K562 (cell line): Measurements from ENCODE around the gene H2AZ2. TPM values are rescaled to one million over a fixed set of nuclear protein-coding genes. Genes with fewer than 3 reads are reported as not detected.

Experiments
- ETS2 ChIP-seq: IDR thresholded peaks from 2 replicates; pipeline ENCODE4 v1.6.1; 2016; ENCODE audit warnings: borderline replicate concordance, missing genetic modification characterization, mild to moderate bottlenecking, moderate library complexity, missing compliant biosample characterization; ENCODE audit not compliant: poor library complexity, severe bottlenecking
- FUS ChIP-seq: fragments of 200-400 bp; formaldehyde crosslinking; optimal IDR thresholded peaks from 2 replicates; pipeline ENCODE3; 2017; ENCODE audit warnings: low read depth, low read length
- MECOM ChIP-seq: fragments of 250-450 bp; sonication (Bioruptor Pico); IDR thresholded peaks from 2 replicates; pipeline ENCODE4 v1.8.0; 2022; ENCODE audit warnings: inconsistent platforms
- RBM15 ChIP-seq: fragments of 200-400 bp; formaldehyde crosslinking; IDR thresholded peaks from 2 replicates; pipeline ENCODE4 v1.6.1; 2018; ENCODE audit warnings: mild to moderate bottlenecking, low read length, moderate library complexity; ENCODE audit not compliant: insufficient read depth
- SMAD4 ChIP-seq: fragments of 250-450 bp; sonication (Bioruptor Pico); conservative IDR thresholded peaks from 2 replicates; pipeline ENCODE4 v1.8.0; 2021; ENCODE audit warnings: inconsistent platforms, mild to moderate bottlenecking, moderate library complexity
- SMARCE1 ChIP-seq: fragments of 450-650 bp; IDR thresholded peaks from 2 replicates; pipeline ENCODE4 v1.7.1; 2016; ENCODE audit warnings: mild to moderate bottlenecking
- ZBED1 ChIP-seq: IDR thresholded peaks from 2 replicates; pipeline ENCODE4 v1.6.1; 2014
- ZBTB17 ChIP-seq: fragments of 450-650 bp; formaldehyde crosslinking; IDR thresholded peaks from 2 replicates; pipeline ENCODE4 v1.4.0; 2020; ENCODE audit warnings: mild to moderate bottlenecking
- ZC3H11A ChIP-seq: IDR thresholded peaks from 2 replicates; pipeline ENCODE4 v1.6.1; 2012; ENCODE audit warnings: low read depth, low read length, improper control_type of control experiment
- ZNF217 ChIP-seq: sonication (generic); formaldehyde crosslinking; IDR thresholded peaks from 2 replicates; pipeline ENCODE4 v1.8.0; 2022; ENCODE audit warnings: mild to moderate bottlenecking, missing genetic modification reagents
- ZNF347 ChIP-seq: fragments of 450-650 bp; formaldehyde crosslinking; IDR thresholded peaks from 2 replicates; pipeline ENCODE4 v1.4.0; 2020; ENCODE audit warnings: low read depth, mild to moderate bottlenecking, moderate library complexity
- ZNF717 ChIP-seq: fragments of 250-450 bp; sonication (Bioruptor Pico); IDR thresholded peaks from 2 replicates; pipeline ENCODE4 v1.5.0; 2021
- ZNF766 ChIP-seq: fragments of 200-800 bp; sonication (Bioruptor generic); conservative IDR thresholded peaks from 2 replicates; pipeline ENCODE4 v1.6.1; 2016; ENCODE audit warnings: missing genetic modification characterization, missing compliant biosample characterization
- ZNF830 ChIP-seq: fragments of 250-450 bp; sonication (Bioruptor Pico); IDR thresholded peaks from 2 replicates; pipeline ENCODE4 v1.5.0; 2021; ENCODE audit warnings: mild to moderate bottlenecking
- polyA plus RNA-seq, 8 experiments: library from polyadenylated mRNA; depleted of rRNA in 4 of 8; stranded (reverse) in 5 of 8; unstranded in 3 of 8; fragments of >200 nt; fragmentation: Nextera tagmentation in 2 of 8; fragmentation: Illumina TruSeq in 1 of 8; extraction: Ambion mirVana in 2 of 8; extraction: Trizol in 1 of 8; gene quantifications; 2 replicates each; pipeline versions ENCODE4 v1.2.1 to v1.2.3, GENCODE V29; 2011 to 2014; ENCODE audit warnings: inconsistent platforms in 1 of 8, missing spikeins in 1 of 8
- total RNA-seq, 7 experiments: library from RNA; depleted of rRNA in 6 of 7; stranded (reverse); fragments of >200 nt in 6 of 7; fragmentation: Illumina TruSeq in 2 of 7; extraction: Trizol in 2 of 7; gene quantifications; 2 replicates each; pipeline versions ENCODE4 v1.2.1 to v1.2.3, GENCODE V29; 2011 to 2021; ENCODE audit warnings: low replicate concordance in 1 of 7
- TF ChIP-seq, protein P1 (sequence below): fragments of 250-450 bp; sonication (Bioruptor Pico); IDR thresholded peaks from 2 replicates; pipeline ENCODE4 v1.5.0; 2020; ENCODE audit warnings: mild to moderate bottlenecking
- TF ChIP-seq, protein P2 (sequence below), 2 experiments: fragments of 450-650 bp; IDR thresholded peaks; 2 replicates each; pipeline ENCODE4 v1.6.1; 2016; ENCODE audit warnings: mild to moderate bottlenecking in 2 of 2, borderline replicate concordance in 1 of 2, low read depth in 1 of 2, moderate library complexity in 1 of 2
- TF ChIP-seq, protein P3 (sequence below): fragments of 250-450 bp; sonication (Bioruptor Pico); IDR thresholded peaks from 2 replicates; pipeline ENCODE4 v1.4.0; 2020; ENCODE audit warnings: mild to moderate bottlenecking, moderate library complexity

Gene H2AZ2
- total and polyA plus RNA-seq, 9 of the 15 experiments (the other 6 are each of a cell fraction or from before 2014, with no cell fraction given) = 105 to 382 (median 286) TPM

DNA sequence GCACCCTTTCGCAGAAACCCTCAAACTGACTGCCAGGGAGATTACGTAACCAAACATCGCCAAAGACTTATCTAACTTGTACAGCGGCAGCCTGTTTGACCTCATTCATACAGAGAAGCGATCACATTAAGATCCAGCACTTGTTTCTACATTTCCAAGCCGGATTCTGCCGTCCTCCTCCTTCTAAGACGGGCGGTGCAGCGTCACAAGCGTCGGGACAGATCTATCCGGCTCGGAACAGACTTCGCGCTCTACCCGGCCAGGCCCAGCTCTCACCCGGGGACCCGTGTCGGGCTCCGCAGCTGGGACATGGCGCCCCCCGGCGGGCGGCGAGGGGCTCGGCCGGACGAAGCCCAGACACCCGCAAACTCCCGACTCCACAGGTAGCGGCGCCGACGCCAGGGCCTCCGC is 373 bp downstream of the H2AZ2 start (continued):
- TF ChIP-seq, protein P1, sequence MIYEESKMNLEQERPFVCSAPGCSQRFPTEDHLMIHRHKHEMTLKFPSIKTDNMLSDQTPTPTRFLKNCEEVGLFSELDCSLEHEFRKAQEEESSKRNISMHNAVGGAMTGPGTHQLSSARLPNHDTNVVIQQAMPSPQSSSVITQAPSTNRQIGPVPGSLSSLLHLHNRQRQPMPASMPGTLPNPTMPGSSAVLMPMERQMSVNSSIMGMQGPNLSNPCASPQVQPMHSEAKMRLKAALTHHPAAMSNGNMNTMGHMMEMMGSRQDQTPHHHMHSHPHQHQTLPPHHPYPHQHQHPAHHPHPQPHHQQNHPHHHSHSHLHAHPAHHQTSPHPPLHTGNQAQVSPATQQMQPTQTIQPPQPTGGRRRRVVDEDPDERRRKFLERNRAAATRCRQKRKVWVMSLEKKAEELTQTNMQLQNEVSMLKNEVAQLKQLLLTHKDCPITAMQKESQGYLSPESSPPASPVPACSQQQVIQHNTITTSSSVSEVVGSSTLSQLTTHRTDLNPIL = no peak
- TF ChIP-seq, protein P2, sequence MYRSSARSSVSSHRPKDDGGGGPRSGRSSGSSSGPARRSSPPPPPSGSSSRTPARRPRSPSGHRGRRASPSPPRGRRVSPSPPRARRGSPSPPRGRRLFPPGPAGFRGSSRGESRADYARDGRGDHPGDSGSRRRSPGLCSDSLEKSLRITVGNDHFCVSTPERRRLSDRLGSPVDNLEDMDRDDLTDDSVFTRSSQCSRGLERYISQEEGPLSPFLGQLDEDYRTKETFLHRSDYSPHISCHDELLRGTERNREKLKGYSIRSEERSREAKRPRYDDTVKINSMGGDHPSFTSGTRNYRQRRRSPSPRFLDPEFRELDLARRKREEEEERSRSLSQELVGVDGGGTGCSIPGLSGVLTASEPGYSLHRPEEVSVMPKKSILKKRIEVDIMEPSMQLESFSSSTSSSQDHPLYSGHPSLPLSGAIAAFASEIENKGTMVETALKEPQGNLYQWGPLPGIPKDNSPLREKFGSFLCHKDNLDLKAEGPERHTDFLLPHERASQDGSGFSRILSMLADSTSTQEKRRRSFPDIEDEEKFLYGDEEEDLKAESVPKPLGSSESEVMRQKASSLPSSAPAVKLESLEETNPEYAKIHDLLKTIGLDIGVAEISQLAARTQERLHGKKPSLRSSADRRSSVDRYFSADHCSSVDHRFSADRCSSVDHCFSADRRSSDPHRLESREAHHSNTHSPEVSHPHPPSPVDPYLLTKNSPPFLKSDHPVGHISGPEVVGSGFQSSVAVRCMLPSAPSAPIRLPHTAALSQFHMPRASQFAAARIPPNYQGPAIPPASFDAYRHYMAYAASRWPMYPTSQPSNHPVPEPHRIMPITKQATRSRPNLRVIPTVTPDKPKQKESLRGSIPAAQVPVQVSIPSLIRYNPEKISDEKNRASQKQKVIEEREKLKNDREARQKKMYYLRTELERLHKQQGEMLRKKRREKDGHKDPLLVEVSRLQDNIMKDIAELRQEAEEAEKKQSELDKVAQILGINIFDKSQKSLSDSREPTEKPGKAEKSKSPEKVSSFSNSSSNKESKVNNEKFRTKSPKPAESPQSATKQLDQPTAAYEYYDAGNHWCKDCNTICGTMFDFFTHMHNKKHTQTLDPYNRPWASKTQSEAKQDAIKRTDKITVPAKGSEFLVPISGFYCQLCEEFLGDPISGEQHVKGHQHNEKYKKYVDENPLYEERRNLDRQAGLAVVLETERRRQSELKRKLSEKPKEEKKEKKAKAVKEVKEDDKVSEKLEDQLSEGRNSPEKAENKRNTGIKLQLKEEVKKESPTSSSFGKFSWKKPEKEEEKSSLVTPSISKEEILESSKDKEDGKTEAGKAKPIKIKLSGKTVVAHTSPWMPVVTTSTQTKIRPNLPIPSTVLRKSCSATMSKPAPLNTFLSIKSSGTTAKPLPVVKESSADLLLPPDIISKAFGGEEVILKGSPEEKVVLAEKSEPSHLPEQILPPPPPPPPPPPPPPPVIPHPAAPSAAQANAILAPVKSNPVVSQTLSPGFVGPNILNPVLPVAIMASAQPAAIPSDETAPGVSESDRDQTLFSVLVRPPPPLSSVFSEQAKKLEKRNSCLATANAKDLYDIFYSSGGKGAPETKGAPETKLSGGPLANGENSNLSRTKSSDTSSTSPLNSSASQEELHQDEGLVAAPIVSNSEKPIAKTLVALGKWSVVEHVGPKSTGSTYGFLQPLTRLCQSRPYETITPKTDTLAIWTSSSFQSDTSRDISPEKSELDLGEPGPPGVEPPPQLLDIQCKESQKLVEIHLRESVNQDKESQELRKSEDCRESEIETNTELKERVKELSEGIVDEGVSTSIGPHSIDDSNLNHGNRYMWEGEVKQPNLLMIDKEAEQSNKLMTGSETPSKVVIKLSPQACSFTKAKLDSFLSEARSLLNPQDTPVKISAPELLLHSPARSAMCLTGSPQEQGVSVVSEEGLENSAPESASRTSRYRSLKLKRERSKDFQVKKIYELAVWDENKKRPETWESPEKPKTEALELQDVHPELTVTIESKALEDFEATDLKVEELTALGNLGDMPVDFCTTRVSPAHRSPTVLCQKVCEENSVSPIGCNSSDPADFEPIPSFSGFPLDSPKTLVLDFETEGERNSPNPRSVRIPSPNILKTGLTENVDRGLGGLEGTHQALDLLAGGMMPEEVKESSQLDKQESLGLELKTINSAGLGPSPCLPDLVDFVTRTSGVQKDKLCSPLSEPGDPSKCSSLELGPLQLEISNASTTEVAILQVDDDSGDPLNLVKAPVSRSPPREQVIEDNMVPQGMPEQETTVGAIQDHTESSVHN (IDR thresholded peaks at IDR 0.05; ENCODE audit: borderline replicate concordance in 1 of 2, low read depth in 1 of 2) = no peak; a peak in 1 of 4 replicates
- no peak for TF ChIP-seq ZNF830 (CRISPR knock-in tag)
- TF ChIP-seq SMAD4 (CRISPR knock-in tag) = peak; percentile 99
- TF ChIP-seq SMARCE1 = peak; percentile 93
- TF ChIP-seq, protein P3, sequence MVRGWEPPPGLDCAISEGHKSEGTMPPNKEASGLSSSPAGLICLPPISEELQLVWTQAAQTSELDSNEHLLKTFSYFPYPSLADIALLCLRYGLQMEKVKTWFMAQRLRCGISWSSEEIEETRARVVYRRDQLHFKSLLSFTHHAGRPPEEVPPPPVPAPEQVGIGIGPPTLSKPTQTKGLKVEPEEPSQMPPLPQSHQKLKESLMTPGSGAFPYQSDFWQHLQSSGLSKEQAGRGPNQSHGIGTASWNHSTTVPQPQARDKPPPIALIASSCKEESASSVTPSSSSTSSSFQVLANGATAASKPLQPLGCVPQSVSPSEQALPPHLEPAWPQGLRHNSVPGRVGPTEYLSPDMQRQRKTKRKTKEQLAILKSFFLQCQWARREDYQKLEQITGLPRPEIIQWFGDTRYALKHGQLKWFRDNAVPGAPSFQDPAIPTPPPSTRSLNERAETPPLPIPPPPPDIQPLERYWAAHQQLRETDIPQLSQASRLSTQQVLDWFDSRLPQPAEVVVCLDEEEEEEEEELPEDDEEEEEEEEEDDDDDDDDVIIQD (CRISPR knock-in tag) = no peak
- 0 out of 2 replicates have a peak, but pooled peaks have one; percentile 33 for TF ChIP-seq ZBED1
- no peak for TF ChIP-seq ZNF717 (CRISPR knock-in tag)
- no peak for TF ChIP-seq ETS2 (tag)
- peak; percentile 72 for TF ChIP-seq ZBTB17 (CRISPR knock-in tag)
- no peak for TF ChIP-seq ZNF217 (CRISPR knock-in tag)
- TF ChIP-seq ZNF766 (CRISPR knock-in tag) = peak; percentile 88
- no peak for TF ChIP-seq ZNF347 (CRISPR knock-in tag)
- no peak for TF ChIP-seq RBM15
- TF ChIP-seq MECOM (CRISPR knock-in tag) = no peak
- peak; percentile 57 for TF ChIP-seq FUS
- no peak for TF ChIP-seq ZC3H11A
